ENCODE data around the gene GABRE. TPM values are rescaled to one million over a fixed set of nuclear protein-coding genes. Genes with fewer than 3 reads are reported as not detected.

Gene GABRE
- total RNA-seq, 1 donor from 2014 or later = 202 TPM

DNA sequence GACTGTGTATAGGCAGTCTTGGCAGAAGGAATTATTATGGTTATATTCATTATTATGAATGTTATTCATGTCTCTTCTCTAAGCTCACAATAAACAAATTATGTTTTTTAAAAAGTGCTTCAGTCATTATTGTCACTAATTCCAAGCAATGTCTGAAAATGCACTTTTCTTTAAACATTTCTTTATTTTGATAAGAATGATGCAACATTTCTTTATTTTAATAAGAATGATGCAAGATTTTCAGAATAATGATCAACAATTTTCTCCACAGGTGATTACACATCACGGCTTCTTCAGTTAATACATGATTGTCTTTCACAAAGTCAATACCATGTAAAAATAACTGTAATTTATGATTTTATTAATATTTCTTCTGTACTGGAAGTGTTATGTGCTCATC lies 39.1 kb downstream of the GABRE start:
- Mint-ChIP-seq H3K9me3 (peaks cover 21% of the 10 kb centered on the region), H3K36me3 (no peaks in the 10 kb centered on the region), H3K4me1 (no peaks in the 10 kb centered on the region), H3K27ac (no peak overlapping the region), H3K4me3 (no peak overlapping the region), H3K27me3 (ENCODE audit: low read depth) (no peaks in the 10 kb centered on the region)
- no peak for TF ChIP-seq CTCF (IDR thresholded peaks at IDR 0.05; ENCODE audit: unreplicated experiment)
- no peak for DNase-seq (ENCODE audit: low spot score in 2 of 2, unreplicated experiment in 2 of 2)

- Mint-ChIP-seq H3K4me1 (no peaks in the 10 kb centered on the region), H3K27me3 (ENCODE audit: low read depth) (no peaks in the 10 kb centered on the region), H3K36me3 (no peaks in the 10 kb centered on the region), H3K9me3 (peaks cover 29% of the 10 kb centered on the region), H3K4me3 (no peak overlapping the region), H3K27ac (no peak overlapping the region)
- no peak for DNase-seq (ENCODE audit: low spot score in 2 of 2, unreplicated experiment in 2 of 2)
- TF ChIP-seq CTCF (IDR thresholded peaks at IDR 0.05; ENCODE audit: unreplicated experiment) = no peak
These were observed 45.4 kb downstream of the GABRE start for GRCh38 chrX:151929126-151929525.

- no peak overlapping the region for H3K27ac Mint-ChIP-seq
- no peaks in the 10 kb centered on the region for H3K27me3 Mint-ChIP-seq (ENCODE audit: low read depth)
- no peak for DNase-seq (ENCODE audit: low spot score in 2 of 2, unreplicated experiment in 2 of 2)
- H3K36me3 Mint-ChIP-seq = no peaks in the 10 kb centered on the region
- H3K4me1 Mint-ChIP-seq = no peaks in the 10 kb centered on the region
- no peak overlapping the region for H3K4me3 Mint-ChIP-seq
- TF ChIP-seq CTCF (IDR thresholded peaks at IDR 0.05; ENCODE audit: unreplicated experiment) = no peak
- H3K9me3 Mint-ChIP-seq = peaks cover 10% of the 10 kb centered on the region
These were observed 50.8 kb downstream of the GABRE start for GRCh38 chrX:151923648-151924047.

DNA sequence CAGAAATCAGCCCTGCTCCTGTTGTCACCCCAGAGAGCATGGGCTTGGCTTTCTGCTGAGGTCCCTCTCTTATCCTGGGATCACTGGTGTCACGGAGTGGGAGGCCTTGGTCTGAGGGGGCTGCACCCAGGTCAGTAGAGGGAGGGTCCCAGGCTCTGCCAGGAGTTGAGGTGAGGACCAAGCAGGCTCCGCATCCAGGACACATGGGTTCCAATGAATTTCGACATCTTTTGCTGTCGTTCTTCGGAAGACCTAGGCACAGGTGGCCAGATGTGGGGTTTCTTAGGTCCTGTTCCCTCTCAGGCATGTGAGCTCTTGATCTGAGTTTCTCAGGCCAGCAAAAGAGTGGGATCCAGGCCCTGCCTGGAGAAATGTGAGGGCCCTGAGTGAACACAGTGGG lies 51.8 kb downstream of the GABRE start:
- H3K36me3 Mint-ChIP-seq = no peaks in the 10 kb centered on the region
- no peaks in the 10 kb centered on the region for H3K27me3 Mint-ChIP-seq (ENCODE audit: low read depth)
- H3K4me1 Mint-ChIP-seq = no peaks in the 10 kb centered on the region
- H3K9me3 Mint-ChIP-seq = peaks cover 10% of the 10 kb centered on the region
- TF ChIP-seq CTCF (IDR thresholded peaks at IDR 0.05; ENCODE audit: unreplicated experiment) = no peak
- H3K4me3 Mint-ChIP-seq = no peak overlapping the region
- DNase-seq (ENCODE audit: low spot score in 2 of 2, unreplicated experiment in 2 of 2) = no peak
- H3K27ac Mint-ChIP-seq = no peak overlapping the region

GRCh38 chrX:151921866-151922265 lies 52.6 kb downstream of the GABRE start:
- H3K9me3 Mint-ChIP-seq = peaks cover 10% of the 10 kb centered on the region
- no peaks in the 10 kb centered on the region for H3K4me1 Mint-ChIP-seq
- H3K36me3 Mint-ChIP-seq = no peaks in the 10 kb centered on the region
- no peak for TF ChIP-seq CTCF (IDR thresholded peaks at IDR 0.05; ENCODE audit: unreplicated experiment)
- no peak for DNase-seq (ENCODE audit: low spot score in 2 of 2, unreplicated experiment in 2 of 2)
- no peaks in the 10 kb centered on the region for H3K27me3 Mint-ChIP-seq (ENCODE audit: low read depth)
- H3K4me3 Mint-ChIP-seq = no peak overlapping the region
- H3K27ac Mint-ChIP-seq = no peak overlapping the region

GRCh38 chrX:151921292-151921691 lies 53.2 kb downstream of the GABRE start:
- H3K9me3 Mint-ChIP-seq = peaks cover 7% of the 10 kb centered on the region
- H3K27me3 Mint-ChIP-seq (ENCODE audit: low read depth) = no peaks in the 10 kb centered on the region
- no peaks in the 10 kb centered on the region for H3K4me1 Mint-ChIP-seq
- no peak for TF ChIP-seq CTCF (IDR thresholded peaks at IDR 0.05; ENCODE audit: unreplicated experiment)
- H3K27ac Mint-ChIP-seq = no peak overlapping the region
- no peaks in the 10 kb centered on the region for H3K36me3 Mint-ChIP-seq
- DNase-seq (ENCODE audit: low spot score in 2 of 2, unreplicated experiment in 2 of 2) = no peak
- H3K4me3 Mint-ChIP-seq = no peak overlapping the region
